Stimulated activated CD4-positive, alpha-beta T cell treated with anti-CD3 and anti-CD28 coated beads, Interleukin-15, amount 100 ng/mL, for 48 hours (primary cell): ENCODE results near the gene ETV3L.

Source experiments
- DNase-seq, 2 donors: peaks; one replicate each; pipeline ENCODE4 v3.0.0-alpha.2; 2020; ENCODE audit warnings: low read depth in 2 of 2

The ETV3L gene

GRCh38 chr1:157132111-157132510 is 32.5 kb upstream of the ETV3L start:
- no peak for DNase-seq

GRCh38 chr1:157131281-157131680 is 31.7 kb upstream of the ETV3L start:
- DNase-seq: no peak

GRCh38 chr1:157124855-157125254 is 25.2 kb upstream of the ETV3L start:
- no peak for DNase-seq

DNA sequence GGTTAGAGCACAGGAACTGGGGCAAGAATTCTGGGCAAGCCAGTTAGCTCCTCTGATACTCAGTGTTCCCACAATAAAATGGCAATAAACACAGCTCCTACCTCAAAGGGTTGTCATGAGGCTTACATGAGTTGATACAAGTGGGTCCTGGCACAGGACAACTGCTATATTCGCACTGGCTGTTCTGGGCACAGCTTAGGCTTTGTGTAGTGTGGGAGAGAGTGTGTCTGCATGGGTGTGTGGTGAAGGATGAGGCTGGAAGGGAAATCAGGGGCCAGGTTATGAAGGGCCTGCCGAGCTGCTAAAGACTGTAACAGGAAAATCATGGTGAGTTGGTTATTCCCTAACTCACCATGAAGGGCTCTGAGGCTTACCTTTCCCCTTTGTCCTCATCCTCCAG is 19.8 kb upstream of the ETV3L start:
- DNase-seq: no peak

GRCh38 chr1:157119008-157119407 is 19.4 kb upstream of the ETV3L start:
- DNase-seq: no peak

DNA sequence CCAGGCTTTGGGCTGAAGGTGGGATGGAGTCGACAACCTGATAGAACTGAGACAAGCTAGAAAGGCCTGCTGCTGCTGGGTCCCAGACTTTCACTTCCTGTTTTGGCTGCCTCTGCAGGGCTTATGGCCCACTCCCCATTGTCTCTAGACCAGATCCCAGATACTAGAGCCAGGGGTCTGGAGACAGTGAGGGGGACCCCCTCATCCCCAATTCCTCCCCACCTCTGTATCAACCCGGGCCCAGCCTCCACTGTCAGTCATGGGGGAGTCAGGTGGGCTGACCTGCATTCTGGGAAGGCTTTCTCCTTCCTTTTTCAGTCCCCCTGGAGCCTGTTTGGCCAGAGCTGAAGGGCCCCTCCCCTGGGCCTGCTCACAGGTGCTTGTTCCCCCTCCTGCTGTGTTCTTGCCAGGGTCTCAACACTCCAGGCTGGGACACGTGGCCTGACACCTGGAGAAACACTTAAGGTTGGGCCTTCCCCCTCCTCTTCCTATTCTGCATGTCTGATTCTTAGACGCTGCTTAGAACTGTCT is 18.0 kb upstream of the ETV3L start:
- no peak for DNase-seq

GRCh38 chr1:157116737-157117103 is 17.1 kb upstream of the ETV3L start:
- no peak for DNase-seq

- DNase-seq: no peak
Measured at GRCh38 chr1:157115851-157116736, 16.5 kb upstream of the ETV3L start.

DNA sequence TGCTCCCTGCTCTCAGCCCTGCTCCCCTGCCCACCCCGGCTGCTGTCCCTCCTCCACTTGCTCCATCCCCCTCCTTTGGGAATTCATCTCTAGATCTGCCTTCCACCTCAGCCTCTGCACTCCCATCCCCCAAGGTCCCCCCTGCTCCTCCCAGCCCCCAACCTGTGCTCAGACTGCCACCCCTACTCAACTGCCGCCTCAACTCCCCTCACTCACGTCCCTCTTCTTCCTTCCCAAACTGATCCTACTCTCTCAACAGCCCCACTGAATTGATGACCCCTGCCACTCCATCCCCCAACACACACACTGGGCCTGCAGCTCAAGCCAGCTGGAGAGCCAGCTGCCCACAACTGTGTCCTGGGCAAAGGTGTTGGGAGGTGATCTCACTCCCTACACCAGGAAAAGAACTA is 15.8 kb upstream of the ETV3L start:
- no peak for DNase-seq

DNA sequence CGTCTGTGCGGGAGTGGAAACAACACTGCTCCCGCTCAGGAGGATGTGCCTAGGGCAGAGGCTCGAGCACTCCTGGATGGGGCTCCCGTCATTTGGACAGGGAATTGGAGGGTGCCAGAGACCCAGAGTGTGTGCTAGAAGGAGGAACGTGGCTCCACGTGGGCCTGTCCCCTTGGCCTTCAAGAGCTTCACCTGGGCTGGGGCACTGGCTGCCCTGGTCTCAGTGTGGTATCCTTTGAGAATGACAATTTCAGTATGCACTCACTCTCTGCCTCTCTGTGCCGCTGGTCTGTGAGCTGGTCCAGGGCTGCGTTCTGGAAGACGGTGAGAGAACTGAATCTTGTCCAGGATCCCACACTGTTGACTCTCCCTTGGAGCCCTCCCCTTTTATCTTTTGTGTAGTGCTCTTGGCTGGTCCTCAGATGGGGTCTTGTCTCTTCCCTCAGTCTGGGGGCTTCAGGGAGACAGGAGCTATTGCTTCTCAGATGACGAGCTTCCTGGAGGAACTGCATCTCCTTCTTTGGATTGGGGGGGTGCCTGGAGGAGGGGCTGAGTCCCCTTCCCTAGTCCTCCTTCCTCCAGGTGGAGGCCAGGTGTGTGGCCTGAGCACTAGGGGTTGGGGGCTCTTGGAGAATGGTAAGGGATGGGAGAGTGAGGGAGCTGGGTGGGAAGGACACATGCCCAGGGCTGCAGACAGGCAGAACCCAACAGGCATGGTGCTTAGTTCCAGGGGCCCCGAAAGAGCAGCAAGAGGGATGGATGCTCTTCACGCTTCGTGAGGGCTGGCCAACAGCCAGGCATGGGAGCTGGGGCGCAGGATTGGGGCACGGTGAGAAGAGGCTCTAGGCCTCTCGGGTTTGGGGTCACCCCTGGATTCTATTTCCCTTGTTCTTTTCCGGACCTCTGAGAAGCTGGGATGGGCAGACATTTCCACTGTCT is 14.8 kb upstream of the ETV3L start:
- no peak for DNase-seq

GRCh38 chr1:157113631-157114030 is 14.0 kb upstream of the ETV3L start:
- no peak for DNase-seq

DNA sequence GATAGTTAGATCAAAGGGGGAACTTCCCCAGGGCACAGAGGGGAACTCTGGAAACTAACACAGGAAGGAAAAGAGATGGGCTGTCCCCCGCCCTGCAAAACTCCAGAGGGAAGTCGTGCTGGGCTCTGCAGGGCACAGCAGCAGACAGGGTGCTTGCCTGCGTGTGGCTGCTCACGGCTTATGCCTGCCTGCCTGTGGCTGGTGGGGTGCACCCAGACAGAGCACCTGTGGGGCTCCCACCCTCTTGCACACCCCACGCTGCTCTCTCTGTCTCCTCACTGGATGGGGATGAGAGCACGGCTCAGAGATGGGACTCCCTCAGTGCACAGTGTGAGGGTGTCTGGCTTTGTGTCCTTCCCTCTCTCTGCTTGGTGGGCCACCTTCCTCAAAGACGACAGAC is 13.5 kb upstream of the ETV3L start:
- no peak for DNase-seq

- DNase-seq: no peak
Measured at GRCh38 chr1:157112186-157112867, 12.7 kb upstream of the ETV3L start.

DNA sequence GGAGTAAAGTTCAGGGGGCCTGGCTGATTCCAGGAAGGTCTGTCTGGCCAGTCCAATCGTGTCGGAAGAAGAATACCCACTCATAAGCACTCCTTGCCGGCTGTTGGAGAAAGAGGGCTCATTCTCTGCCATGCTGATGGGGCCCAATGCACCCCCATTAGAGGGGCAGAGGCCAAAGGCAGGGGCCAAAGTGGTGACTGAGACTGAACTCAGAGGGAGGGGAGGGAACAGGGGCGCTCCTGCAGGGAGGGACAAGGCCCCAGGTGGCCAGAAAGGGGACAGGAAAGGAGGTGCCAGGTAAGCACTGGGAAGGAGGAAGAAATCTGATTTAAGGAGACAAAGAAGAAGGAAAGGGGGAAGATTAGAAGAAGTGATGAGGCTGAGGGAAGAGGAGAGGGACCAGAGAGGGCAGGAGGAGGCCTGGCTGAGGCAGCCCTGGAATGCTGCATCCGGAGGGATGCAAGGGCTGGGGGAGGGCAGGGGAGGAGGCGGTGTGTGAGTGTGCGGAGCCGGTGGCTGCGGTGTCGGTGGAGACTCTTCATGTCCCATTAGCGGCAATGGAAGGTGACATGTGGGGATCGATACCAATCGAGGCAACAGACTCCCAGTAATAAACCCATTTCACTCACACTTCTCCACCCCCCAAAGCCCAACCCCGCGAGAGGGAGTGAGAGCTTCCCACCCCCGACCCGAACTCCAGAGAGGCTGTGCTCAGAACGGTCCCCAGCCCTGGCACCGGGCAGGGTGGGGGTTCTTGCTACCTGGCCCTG is 12.0 kb upstream of the ETV3L start:
- no peak for DNase-seq

- no peak for DNase-seq
Measured at GRCh38 chr1:157110686-157111085, 11.1 kb upstream of the ETV3L start.

GRCh38 chr1:157110003-157110402 is 10.4 kb upstream of the ETV3L start:
- no peak for DNase-seq

GRCh38 chr1:157108448-157108847 is 8.8 kb upstream of the ETV3L start:
- no peak for DNase-seq

DNA sequence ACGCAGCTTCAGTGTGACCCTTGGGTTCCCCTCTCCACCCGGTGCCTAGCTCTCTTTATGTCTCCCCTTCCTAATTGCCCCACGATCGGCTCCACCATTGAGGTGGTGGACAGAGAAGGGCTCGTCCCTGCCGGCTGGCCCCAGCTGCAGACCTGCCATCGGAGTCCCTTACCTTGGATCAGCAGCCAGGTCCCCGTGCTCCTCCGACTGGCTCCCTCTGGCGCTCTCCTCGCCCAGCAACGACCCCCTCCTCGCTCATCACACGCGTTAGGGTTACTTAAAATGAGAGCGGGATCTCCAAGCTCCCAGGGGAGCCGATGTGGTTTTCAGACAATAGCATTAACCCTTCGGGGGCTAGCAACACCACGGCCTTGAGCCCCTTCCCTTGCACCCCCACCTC is 8.1 kb upstream of the ETV3L start:
- no peak for DNase-seq

DNA sequence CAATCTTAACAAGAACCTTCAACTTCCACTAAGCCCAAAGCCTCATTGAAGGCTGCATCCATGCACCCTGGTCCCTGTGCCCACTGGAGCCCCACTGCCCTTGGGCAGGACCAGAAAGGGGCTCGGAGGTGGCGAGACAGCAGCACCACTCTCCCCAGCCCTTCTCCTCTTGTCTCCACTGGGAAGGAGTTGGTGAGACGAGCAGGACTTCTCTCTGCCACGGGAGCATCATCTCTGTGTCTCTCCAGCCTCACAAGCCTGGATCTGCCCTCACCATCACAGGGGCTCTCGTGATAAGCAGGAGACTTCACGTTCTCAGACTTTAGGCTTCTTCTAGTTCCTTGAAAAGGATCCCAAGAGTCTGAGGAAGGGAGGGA is 7.2 kb upstream of the ETV3L start:
- no peak for DNase-seq

DNA sequence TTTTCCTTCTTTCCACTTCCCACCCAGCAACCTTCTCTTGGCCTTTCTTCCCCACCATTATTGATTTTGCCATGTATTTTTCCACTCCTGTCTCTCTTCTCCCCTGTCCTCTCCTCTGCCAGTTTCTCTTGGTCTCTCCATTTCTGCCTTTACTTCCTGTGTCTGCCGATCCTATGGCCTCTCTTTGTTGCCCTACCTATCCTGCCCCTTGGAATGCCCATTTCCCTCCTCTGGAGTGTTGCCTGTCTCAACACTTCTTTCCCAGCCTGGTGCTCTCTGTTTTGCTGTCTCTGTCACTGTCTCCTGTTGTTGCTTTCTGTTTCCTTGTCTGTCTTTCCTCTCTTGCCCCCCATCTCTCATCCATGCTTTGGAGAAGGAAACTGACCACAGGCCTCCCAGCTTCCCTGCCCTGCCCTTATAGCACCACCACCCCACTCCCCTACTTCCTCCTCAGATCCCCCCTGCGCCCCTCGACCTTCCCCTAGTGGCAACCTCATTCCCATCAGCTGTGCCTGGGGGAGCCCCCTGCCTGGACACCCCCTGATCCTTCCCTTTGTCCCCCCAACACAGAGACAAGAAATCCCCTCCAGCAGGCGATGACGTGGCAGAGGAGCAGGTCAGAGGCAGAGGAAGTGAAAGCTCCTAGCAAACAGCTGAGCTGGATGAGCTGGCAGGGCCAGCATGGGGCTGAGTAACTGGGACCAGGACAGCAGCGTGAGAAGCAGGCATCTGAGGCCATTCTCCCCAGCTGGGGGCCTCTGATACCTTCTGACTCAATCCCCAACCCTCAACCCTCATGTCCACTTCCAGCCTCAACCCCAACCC is 6.6 kb upstream of the ETV3L start:
- peak; percentile 14 to 26 for DNase-seq
